CD4-positive, alpha-beta T cell treated with Interleukin-17A for 1 hour (primary cell): Measurements from ENCODE around the gene RBM33.

Experiments
- DNase-seq: peaks from one replicate; pipeline ENCODE4 v3.0.0-alpha.2; 2020

The RBM33 gene

DNA sequence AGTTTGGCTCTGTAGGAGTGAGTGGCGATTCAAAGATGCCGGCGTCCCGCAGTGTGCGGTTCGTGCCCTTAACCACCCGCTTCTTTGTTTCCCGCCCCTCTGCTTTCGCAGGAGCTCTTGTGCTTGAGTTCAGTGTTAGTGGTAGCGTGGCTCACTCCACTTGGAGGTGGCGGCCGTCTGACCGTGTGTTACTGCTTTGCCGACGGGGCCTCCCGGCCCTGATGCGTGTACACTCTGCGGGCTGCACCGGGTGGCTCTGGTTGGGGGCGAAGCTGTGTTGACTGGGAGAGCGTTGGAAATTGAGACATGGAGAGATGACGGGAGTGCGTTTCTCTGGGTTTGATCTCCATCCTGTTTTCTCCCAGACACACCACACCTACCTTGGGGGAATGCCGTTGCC, 136.4 kb downstream of the RBM33 start:
- DNase-seq, result no peak

- no peak for DNase-seq
Measured at GRCh38 chr7:155781433-155781832, 137.0 kb downstream of the RBM33 start.

- DNase-seq, result no peak
Measured at GRCh38 chr7:155782466-155782865, 138.0 kb downstream of the RBM33 start.

DNA sequence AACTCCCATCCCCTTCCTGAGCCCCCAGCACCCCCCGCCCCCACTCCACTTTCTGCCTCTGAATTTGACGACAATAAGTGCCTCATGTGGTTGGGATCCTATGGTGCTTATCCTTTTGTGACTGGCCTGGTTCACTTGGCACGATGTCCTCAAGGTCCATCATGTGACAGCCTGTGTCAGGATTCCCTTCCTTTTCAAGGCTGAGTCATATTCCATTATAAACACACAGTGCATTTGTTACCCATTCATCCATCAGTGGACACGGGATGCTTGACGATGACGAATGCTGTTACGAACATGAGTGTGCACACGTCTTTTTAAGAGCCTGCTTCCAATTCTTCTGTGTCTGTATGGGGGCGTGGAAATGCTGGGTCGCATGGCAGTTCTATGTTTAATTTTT, 141.1 kb downstream of the RBM33 start:
- no peak for DNase-seq

DNA sequence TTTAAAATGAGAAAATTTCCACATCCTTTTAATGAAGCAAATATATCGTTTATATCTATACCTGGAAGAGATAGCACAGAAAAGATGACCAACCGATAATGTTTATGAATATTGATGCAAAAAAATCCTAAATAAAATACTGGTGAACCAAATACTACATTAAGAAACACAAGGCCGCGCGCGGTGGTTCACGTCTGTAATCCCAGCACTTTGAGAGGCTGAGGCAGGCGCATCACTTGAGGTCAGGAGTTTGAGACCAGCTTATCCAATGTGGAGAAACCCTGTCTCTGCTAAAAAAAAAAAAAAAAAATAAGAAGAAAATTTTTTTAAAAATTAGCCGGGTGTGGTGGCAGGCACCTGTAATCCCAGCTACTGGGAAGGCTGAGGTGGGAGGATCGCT, 142.0 kb downstream of the RBM33 start:
- DNase-seq, result no peak

- no peak for DNase-seq
Measured at GRCh38 chr7:155787171-155787851, 142.8 kb downstream of the RBM33 start.

DNA sequence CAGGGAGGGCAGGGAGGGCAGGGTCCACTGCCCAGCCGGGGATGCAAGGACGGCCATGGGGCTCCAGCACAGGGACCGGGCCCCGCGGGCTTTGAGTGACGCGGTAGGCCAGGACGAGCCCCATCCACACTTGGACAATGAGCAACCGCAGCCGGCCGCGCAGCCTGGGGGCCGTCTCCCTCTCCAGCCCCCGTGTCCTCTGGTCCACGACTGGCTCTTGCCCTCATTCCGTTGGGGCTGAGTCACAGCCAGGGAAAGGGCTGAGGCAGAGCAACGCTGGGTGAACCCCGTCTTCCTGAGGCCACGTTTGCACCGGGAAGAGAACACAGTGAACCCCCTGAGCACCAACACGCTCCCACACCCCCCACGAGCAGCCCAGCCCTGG, 144.1 kb downstream of the RBM33 start:
- no peak for DNase-seq

GRCh38 chr7:155789001-155789725, 144.7 kb downstream of the RBM33 start:
- DNase-seq, result no peak

- no peak for DNase-seq
Measured at GRCh38 chr7:155790666-155791065, 146.2 kb downstream of the RBM33 start.

DNA sequence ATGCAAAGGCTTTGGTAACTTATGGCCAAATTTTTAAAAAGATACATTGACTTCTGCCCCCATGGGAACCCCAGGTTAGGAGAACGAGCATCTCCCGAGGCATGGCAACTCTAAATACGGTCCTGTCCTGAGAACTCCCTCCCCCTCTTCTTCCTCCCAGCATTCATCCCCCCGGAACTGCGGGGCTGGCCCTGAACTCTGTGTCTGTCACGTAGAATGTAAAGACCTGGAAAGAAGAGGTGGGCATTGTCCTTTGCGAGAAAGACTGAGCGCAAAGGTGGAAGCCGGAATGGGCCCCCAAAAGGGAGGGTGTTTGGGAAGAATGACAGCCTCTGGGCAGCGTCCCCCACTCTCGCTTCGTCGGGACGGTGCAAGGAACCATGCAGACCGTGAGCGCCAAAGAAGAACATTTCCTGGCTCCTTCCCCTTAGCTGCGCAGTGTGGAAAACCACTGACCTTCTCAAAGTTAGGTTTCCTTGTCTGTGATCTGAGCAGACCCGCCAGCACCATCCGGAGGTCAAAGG, 146.8 kb downstream of the RBM33 start:
- DNase-seq, result no peak

DNA sequence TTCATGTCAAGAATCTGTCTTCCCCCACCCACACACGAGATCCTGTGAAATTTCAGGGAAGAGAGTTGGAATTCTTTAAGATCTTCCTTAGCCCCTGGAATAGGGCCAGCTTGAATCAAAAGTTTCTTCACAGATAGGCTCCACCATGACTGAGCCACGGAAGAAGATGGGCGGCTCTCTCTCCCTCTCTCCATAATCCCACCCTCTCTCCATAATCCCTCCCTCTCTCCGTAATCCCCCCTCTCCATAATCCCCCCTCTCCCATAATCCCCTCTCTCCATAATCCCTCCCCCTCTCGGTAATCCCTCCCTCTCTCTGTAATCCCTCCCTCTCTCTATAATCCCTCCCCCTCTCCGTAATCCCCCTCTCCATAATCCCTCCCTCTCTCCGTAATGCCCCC, 147.4 kb downstream of the RBM33 start:
- DNase-seq, result no peak

- no peak for DNase-seq
Measured at GRCh38 chr7:155792315-155792960, 148.0 kb downstream of the RBM33 start.

GRCh38 chr7:155792999-155793560, 148.6 kb downstream of the RBM33 start:
- no peak for DNase-seq

DNA sequence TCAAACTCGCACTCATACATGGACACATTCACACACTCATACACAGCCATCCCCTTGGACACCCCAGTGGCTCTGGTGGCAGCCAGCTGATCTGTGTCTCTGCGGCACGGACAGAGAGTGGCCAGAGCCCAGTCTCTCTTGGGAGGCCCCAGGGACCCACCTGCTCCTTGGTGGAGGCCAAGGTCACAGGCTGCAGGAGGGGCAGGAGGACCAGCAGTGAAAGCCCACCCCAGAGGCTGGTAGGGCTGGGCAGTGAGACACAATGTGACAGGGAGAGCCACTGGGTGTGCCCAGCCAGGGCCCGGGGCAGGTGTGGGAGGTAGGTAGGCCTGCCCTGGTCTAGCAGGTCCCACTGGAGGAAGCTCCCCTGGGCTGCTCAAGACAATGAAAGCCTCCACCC, 149.3 kb downstream of the RBM33 start:
- no peak for DNase-seq

GRCh38 chr7:155794196-155794595, 149.7 kb downstream of the RBM33 start:
- no peak for DNase-seq

GRCh38 chr7:155795401-155795800, 150.9 kb downstream of the RBM33 start:
- no peak for DNase-seq

- no peak for DNase-seq
Measured at GRCh38 chr7:155795951-155796350, 151.5 kb downstream of the RBM33 start.

DNA sequence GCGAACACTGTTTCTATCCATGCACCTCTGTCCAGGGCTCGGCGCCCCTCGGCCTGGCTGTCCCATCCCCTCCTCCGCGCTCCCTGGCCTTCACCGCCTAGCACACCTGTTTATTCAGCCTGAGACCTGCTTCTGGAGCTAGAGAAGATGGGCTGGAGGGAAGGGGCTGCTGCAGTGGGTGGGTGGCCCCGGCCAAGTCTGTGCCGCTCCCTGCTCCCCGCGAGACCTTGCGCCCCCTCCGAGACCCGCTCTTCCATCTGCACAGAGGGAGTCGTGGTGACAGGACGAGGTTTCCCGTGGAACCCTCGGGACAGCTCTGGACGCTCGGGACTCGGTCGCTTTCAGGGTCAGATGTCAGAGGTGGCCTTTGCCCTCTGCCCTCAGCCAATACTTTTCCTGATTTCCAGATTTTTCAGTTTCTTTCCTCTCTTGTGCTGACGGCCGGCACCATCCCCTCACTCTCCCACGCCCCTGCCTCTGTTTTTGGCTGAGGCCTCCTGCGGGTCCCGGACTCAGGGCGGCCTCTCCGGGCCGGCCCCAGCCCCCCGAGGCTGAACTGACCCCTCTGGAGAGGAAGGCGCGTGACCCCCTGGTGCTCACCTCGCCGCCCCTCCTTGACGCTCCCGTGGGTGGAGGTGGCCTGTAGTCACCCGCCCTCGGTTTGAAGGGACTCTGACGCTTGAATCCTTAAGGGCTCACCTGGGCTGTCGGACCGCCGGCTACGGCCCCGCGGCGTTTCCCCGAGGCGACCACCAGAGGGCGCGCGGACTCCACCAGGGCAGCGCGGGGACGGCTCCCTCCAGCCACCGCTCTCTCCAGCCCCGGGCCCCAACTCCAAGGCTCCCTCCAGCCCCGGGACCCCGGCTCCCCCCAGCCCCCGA, 152.2 kb downstream of the RBM33 start:
- DNase-seq, result peak; percentile 54

GRCh38 chr7:155797262-155798250, 153.1 kb downstream of the RBM33 start:
- DNase-seq, result no peak

DNA sequence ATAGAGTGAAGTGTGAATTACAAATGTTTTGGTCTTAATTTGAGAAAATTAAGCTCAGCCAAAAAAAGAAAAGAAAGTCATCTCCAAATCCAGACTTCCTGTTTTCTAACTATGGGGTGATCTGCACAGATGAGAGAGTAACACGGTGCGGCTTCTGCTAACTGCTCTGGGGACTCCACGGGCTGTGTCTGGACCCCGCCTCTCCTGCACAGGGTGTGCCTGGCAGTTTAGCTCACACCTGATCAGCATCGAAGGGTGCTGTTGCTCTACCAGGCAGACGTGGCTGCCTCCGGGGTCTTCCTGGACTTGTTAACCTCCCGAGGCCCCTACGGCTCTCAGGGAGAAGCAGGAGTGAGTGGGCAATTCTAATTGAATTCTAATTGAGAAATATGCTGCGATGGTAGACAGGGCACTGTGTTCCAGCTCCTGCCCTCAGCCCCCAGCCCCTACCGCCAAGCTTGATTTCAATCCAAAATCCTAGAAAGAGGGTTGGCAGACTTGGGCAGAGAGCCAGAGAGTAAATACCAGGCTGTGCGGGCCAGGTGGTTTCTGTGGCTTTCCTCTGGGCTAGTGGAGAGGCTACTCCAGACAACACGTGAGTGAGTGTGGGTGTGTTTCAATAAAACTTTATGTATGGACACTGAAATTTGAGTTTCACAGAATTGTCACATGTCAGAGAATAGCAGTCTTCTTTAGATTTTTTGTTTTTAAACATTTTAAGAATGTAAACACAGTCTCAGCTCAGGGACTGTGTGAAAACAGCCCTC, 154.4 kb downstream of the RBM33 start:
- DNase-seq, result no peak

DNA sequence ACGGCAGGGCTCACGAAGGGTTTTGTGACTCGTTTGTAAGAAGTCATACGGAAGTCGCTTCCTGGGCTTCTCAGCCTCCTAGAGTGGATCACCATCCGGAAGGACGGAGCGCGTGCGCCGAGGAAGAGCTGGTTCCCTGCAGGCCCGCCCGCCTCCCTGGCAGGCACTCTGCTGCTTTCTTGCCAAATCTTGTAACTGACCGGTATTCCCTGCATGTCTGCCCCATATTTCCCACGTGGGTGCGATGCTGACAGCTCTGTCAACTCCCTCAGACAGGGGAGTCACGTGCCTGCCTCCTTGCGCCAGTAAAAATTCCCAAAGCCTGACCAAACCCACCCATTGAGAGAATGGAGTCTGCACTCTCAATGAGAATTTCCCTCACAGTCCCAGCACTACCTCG, 155.1 kb downstream of the RBM33 start:
- no peak for DNase-seq
